Stimulated activated CD4-positive, alpha-beta T cell treated with anti-CD3 and anti-CD28 coated beads, Interleukin-4, amount 100 ng/mL, for 1 hour (primary cell): ENCODE data around the gene MYCT1.
"Not testable (repeated sequence)": the region's sequence is repeated elsewhere in the genome, so short reads cannot be mapped to it uniquely, and the experiment has no call there.

Source experiments
- DNase-seq: peaks from one replicate; pipeline ENCODE4 v3.0.0-alpha.2; 2020

The MYCT1 gene

GRCh38 chr6:152697634-152698033 is at the start of gene MYCT1:
MYCT1 (plus strand) TSS chr6:152697897; CDS start chr6:152697903, 6 bp downstream.
- no peak for DNase-seq

DNA sequence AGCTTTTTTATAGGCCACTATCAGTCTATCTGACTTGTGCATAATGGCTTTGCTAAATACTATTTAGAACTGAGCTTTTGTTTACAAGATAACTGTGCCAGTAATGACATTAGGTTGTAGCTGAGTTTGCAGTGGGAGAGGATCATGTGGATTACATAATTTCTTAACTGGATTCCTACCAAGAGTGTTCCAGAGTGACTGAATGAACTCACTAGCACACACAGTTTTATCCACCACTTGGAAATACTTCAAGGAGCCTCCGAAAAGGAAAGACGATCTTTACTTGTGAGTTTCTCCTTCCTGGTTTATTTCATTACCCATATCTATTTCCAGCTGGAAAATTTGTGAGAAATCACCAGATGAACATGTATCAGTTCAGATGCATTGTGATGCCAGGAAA is 49.6 kb upstream of the MYCT1 start:
- no peak for DNase-seq

GRCh38 chr6:152651986-152652385 is 45.7 kb upstream of the MYCT1 start:
- no peak for DNase-seq

DNA sequence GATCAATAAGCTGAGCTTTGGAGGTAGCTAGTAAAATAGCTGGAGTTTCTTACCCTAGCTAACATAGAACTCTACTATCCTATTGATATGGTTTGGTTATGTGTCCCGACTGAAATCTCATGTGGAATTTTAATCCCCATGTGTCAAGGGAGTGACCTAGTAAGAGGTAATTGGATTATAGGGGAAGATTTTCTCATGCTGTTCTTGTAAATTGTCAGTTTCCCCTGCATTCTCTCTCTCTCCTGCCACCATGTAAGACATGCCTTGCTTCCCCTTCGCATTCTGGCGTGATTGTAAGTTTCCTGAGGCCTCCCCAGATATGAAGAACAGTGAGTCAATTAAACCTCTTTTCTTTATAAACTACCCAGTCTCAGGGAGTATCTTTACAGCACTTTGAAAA is 35.9 kb upstream of the MYCT1 start:
- DNase-seq: no peak

DNA sequence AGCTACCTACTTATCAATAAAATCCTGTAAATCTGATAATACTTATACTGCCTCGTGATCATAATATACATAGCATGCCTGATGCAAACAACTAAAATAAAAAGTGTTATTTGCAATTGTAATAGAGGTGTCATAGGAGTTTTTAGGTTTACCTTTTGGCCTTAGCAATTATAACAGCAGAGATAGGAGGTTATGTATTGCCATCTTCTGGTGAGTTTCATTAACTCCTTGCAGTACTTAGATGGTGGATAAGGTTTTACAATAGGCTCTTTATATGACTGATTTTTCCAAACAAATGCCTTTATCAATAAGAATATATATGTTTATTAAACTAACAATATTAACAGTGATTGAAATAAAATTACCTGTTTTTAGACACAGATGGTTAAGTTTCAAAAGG is 27.8 kb upstream of the MYCT1 start:
- DNase-seq: no peak

- no peak for DNase-seq
Observed at GRCh38 chr6:152671171-152671570, 26.5 kb upstream of the MYCT1 start.

DNA sequence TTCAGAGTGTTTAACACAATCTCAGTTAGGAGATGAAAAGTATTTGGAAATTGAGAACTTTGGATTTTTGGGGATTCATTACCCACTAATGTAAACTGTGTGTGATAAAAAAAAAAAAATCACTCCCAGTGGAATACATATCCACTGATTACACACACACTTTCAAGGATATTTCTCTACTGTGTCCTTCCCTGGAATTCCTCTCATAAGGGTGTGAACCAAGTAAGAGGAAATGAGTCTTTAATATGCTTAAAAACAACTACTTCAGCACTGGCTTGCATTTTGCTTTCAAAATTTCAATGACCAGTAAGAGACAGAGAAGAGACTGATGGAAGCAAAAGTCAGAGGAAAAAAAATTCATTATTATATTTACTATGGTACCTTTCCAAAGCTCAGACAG is 24.5 kb upstream of the MYCT1 start:
- no peak for DNase-seq

GRCh38 chr6:152680151-152680550 is 17.5 kb upstream of the MYCT1 start:
- no peak for DNase-seq

GRCh38 chr6:152680879-152681517 is 16.7 kb upstream of the MYCT1 start:
- DNase-seq: no peak

GRCh38 chr6:152682141-152682540 is 15.6 kb upstream of the MYCT1 start:
- no peak for DNase-seq

GRCh38 chr6:152682935-152683334 is 14.8 kb upstream of the MYCT1 start:
- DNase-seq: not testable (repeated sequence)

DNA sequence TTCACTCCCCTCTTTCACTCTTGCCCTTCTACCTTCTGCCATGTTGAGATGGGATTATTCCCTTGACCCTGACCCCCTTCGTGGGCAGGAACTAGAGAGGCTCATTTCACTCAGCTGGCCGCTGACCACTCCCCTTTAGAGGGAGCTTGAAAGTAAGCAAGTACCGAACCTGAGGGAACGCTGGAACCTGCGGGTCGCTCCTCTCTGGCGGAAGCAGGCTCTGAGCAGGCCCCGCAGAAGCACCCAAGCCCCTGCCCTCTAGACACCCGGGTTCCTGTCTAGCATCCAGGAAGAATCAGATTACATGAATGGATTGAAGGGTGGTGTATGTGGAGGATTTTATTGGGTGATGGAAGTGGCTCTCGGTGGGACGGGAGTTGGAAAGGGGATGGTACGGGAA is 11.9 kb upstream of the MYCT1 start:
- DNase-seq: no peak

DNA sequence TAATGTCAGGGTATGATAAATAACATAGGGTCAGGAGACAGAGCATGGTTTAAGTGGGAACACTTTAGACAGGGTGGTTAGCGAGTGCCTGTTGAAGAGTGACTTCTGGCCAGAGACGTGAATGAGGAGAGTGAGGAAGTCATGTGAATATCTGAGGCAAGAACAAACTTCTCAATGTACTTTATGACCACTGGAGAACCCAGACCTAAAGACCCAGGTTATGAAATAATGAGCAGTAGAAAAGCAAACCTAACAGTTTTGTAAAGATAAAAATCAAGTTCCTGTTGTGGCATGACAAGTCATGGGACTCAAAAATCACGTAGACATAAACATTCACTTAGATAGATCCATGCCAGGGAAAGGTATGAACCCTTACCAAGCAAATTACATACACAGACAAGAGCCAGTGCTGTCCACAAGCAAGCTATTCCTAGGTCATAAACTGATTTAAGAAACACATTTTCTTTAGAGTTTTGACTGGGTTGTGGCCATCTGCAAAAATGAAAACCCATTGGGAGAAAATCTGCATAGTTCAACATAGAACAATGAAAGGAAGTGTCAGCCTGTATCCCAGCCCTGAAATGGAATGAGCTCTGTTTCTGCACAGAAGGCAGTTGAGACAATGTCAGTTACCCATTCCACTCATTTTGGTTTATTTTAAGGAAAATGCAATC is 2.2 kb upstream of the MYCT1 start:
- DNase-seq: no peak

GRCh38 chr6:152696522-152696921 is 1.2 kb upstream of the MYCT1 start:
- DNase-seq: no peak

- no peak for DNase-seq
Observed at GRCh38 chr6:152698692-152699091, 995 bp downstream of the MYCT1 start.

DNA sequence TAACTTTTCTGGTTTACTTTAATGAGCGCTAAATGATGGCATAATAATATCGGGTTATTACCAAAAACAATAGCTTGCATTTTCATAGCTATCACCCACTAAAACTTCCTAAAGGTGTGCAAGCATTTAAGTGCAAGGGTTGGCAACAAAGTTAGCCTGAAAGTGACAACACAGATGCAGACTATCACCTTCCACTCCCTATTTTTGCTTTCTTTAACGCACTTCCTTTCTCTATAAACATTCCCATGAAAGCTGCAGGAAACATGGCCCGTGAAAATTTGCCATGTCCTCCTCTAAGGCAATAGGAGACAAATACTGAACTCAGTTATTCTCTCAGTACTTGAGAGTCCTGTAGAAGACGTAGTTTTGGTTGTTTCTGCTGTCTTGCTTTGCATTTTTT is 2.7 kb downstream of the MYCT1 start:
- DNase-seq: no peak

DNA sequence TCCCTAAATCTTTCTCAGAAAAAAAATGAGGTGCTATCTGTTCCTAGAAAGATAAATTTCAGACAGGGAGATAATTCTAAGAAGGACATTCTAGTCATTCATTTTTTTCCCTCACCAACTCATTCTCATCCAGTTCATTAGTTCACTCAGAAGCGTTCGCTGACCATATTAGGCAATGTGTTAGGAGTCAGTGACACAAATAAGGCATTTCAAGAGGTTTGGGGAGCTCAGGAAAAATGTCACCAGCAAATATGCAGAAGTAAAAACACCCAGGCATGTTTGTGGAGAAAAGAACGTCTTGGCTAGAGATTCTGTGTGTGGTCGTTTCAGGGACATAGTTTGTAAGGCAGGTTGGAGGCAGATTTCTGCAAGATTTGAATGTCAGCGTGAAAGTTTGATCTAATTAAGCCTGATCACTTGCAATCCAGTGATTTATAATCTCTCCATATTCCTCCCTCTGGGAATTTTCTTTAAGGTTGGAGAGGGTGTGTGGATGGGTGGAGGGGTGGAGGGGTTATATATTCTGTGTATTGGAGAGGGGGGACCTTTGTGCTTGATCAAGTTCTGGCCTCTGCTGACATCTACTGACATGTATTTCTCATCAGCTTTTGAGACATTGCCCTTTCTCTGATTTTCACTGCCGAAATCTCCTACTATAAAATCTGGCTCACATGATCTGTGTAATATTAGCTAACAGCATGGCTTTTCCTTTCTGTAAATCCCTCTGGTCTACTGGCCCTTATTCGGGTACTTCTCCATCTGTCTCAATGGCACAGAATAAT is 3.6 kb downstream of the MYCT1 start:
- no peak for DNase-seq

DNA sequence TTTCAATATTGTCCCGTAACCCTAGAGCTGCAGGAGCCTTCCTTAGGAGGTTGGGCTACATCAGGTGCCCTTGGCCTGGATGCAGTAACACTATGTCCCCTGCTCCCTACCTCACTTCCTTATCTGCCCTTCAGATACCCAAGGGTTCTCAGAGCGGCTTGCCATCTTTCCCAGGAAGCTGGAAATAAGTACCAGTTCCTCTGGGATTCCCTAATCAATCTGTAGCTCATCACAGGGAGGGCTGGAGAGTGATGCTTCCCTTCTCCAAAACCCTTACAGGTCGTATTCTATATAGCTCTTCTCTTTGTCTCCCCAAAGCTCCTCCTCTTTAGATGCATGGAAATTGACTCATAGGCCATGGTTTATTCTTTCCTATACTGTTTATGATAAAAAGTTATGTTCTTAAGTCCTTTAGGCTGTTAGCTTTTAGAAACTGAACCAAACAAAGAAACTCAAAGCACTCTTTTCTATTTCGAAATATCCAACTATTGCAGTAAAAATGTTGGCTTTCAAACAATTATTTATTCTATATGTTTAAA is 4.2 kb downstream of the MYCT1 start:
- DNase-seq: no peak

DNA sequence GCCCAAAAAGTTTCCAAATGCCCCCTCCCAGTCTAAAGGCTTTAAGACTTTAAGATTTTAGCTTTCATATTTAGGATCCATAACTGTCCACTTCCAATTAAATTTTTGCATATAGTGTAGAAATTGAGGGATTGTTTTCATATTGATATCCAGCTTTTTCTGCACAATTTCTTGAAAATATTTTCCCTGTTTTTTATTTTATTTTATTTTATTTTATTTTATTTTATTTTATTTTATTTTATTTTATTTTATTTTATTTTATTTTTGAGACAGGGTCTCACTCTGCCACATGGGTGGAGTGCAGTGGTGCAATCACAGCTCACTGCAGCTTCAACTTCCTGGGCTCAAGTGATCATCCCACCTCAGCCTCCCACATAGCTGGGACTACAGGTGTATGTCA is 6.1 kb downstream of the MYCT1 start:
- DNase-seq: not testable (repeated sequence)

DNA sequence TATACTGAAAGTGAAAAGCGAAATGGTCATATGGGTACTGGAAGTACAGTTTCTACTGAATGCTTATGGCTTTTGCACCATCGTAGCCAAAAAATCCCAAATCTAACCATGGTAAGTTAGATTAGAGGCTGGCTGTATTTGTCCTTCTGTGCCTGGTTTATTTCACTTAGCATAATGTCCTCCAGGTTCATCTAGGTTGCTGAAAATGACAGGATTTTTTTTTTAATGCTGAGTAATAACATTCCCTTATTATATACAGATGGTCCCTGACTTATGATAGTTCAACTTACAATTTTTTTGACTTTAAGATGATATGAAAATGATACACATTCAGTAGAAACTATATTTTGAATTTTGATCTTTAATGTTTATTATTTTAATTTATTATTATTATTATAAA is 7.6 kb downstream of the MYCT1 start:
- DNase-seq: no peak

DNA sequence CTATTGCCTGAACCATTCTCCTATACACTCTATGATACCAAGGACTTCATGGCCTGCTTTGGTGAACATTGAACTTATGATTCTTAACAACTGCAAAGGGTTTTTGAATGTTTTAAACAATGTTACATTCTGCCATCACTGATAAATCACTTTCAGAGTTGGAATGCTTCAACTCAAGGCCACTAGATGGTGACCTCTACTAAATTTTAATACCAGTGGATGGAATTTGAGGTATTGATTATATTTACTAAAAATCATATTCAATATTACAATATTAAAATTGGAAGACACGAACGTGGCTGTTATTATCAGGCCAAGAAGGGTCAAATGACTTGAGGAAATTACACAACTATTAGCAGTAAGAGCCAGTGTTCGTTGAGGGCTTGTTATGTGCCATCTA is 18.6 kb downstream of the MYCT1 start:
- no peak for DNase-seq

GRCh38 chr6:152720974-152721373 is 23.3 kb downstream of the MYCT1 start:
- DNase-seq: no peak

GRCh38 chr6:152721956-152722355 is 24.3 kb downstream of the MYCT1 start:
- no peak for DNase-seq

GRCh38 chr6:152723398-152723797 is 25.7 kb downstream of the MYCT1 start:
- DNase-seq: no peak
